Activated T-helper 1 cell treated with Interleukin-2 at 50 U/mL for 16 hours (primary cell): ENCODE measurements around the gene CTNND2.
"Not testable (repeated sequence)": the region's sequence is repeated elsewhere in the genome, so short reads cannot be mapped to it uniquely, and the experiment has no call there.

ENCODE experiments used
- DNase-seq: peaks from one replicate; pipeline ENCODE4 v3.0.0-alpha.2; 2020; ENCODE audit warnings: low read depth

Gene CTNND2

DNA sequence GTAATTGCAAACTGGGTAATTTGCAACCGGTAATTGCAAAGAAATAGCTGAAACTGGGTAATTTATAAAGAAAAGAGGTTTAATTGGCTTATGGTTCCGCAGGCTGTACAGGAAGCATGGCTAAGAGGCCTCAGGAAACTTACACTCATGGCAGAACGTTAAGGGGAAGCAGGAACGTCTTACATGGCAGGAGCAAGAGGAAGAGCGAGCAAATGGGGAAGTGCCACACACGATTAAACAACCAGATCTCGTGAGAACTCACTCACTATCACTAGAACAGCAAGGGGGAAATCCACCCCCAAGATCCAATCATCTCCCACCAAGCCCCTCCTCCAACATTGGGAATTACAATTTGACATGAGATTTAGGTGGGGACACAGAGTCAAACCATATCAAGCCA, 590.6 kb downstream of the CTNND2 start:
- not testable (repeated sequence) for DNase-seq

DNA sequence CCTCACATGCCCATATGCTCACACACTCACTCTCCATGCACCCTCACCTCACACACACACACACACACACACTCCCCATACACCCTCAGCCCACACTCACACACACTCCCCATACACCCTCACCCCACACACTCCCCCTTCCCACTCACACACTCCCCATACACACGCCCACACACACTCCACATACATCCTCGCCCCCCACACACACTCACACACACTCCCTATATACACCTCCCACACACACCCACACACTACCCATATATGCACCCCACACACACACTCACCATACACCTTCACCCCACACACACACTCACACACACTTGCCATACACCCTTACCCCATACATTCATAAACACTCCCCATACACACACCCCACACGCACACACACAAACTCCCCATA, 592.5 kb downstream of the CTNND2 start:
- no peak for DNase-seq

DNA sequence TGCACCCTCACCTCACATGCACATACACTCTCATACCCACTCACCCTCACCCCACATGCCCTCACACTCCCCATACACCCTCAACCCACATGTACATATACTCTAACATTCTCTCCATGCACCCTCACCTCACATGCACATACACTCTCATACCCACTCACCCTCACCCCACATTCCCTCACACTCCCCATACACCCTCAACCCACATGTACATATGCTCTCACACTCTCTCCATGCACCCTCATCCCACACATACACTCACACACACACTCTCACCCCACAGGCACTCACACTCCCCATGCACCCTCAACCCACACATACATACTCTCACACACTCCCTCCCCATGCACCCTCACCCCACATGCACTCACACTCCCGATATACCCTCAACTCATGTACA, 593.0 kb downstream of the CTNND2 start:
- DNase-seq = no peak

DNA sequence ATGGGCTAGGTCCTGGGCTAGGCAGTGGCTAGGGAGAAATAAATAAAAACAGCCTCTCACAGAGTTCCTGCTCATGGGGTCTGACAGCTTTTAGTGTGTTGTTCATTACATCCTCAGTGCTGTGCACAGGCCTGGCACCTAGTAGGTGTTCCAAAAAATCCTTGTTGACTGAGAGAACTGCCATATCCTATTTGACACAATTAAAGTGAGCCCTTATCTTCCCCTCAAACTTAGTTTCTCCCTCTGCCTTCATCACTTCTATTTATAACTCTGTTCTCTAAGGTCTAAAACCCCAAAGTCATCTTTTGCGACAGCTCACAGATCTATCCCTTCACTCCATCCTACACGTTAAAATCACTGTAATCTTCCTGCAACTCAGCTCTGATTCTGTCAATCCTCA, 594.1 kb downstream of the CTNND2 start:
- no peak for DNase-seq

DNA sequence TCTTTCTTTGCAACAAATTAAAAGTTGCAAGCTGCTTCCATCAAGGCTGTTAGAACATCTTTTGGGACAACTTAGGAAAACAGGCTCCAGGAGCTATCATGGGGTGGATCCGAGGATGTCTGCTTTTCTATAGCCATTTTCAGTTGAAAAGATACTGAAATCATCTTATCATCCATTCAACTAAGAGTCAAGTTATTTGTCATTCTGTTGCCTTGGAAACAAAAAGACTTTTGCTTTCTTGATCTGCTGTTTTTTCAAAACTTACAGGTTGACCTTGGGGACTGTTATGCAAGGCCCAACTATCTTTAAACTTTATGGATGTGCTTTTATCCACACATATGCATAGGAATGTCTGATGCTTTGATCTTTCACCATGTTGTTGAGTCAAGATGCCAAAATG, 597.9 kb downstream of the CTNND2 start:
- no peak for DNase-seq

DNA sequence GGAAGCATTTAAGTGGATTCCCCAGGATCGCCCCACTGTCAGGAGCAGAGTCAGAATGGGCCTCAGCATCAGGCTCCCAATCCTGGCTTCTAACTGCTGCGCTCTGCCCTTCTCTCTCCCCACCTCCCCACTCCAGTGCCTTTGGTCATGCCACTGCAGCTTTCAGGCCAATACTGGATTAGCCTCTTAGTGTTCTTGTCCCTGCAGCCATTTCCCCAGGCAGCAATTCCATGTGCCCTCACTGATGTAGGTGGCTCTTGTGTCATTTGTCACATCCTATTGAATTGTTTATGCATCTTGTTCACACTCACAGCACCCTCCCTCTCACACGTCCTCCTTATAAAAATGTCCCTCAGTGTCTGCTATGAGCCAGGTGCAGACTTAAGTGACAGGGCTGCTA, 599.0 kb downstream of the CTNND2 start:
- DNase-seq = no peak

DNA sequence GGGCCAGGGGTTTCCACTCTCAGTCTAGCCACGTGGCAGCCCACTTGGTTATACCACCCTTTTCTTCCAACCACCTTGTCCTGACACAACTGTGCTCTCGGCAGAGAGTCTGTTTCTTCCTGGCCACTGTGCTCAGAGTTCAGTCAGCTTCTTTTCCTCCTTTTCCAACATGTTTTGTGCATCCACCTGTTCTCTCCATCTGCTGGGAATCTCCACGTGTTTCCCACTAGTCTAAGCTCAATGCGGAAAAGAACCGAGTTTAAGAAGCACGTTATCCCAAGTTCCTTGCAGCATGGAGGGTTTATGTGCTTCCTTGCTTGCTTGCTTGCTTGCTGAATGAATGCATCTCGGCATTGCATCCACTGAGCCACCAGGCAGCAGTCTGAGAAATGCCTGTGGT, 599.6 kb downstream of the CTNND2 start:
- no peak for DNase-seq

DNA sequence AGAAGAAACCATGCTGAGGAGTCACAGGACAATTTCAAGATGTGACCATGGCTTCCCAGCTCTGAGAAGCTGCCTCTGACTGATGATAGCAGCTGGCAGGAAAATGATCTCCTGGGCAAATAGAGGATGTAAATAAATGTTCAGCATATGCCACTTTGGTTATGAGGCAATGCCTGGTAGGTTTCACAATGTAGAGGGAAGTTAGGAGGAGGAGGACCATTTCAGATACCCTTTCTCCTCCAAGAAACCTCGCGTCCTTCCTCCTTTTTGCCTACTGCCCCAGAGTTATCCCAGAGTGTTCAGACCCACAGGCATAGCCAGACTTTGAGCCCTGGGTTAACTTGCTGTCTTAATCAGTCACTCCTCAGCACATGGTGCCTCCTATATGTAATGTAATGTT, 601.6 kb downstream of the CTNND2 start:
- DNase-seq = no peak

DNA sequence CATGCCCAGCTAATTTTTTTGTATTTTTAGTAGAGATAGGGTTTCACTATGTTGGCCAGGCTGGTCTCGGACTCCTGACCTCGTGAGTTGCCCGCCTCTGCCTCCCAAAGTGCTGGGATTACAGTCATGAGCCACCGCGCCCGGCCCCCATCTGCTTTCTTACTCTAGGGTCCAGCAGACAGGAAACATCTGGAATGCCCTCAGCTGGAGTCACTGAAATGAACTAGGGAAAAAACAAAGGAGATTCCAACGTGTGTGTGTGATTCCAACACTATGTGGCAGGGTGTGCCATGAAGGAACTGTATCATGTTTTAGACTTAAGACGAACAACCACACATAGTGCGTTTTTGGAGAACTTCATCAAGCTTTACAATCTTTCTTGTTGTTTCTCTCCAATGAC, 603.1 kb downstream of the CTNND2 start:
- no peak for DNase-seq

- DNase-seq = no peak
These were observed 603.5 kb downstream of the CTNND2 start for GRCh38 chr5:11300736-11301135.

- DNase-seq = no peak
These were observed 605.4 kb downstream of the CTNND2 start for GRCh38 chr5:11298877-11299276.

GRCh38 chr5:11293523-11293922, 610.7 kb downstream of the CTNND2 start:
- DNase-seq = no peak

DNA sequence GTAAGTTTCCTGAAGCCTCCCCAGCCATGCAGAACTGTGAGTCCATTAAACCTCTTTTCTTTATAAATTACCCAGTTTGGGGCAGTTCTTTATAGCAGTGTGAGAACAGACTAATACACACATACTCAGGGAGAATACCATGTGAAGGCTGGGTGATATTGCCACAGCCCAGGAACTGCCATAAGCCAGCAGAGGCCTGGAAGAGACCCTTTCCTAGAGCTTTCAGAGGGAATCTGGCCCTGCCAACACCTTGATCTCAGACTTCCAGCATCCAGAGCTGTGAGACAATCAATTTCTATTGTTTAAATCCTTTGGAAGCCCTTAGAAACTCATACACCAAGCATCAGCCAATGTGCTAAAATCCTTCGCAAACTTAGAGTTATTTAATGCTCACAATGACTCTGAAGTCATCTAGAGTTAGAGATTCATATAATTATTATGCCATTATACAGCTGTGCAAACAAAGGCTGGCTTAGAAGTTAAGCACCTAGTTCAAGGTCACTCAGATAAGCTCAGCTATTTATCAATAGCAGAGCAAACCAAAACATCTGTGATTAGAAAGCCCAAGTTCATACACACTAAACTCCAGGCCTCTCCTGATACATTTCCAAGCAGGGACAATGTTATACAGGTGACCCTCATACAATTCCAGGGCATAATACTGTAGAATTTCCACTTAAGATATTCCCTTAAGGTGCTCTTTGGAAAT, 611.4 kb downstream of the CTNND2 start:
- no peak for DNase-seq

GRCh38 chr5:11289733-11290132, 614.5 kb downstream of the CTNND2 start:
- DNase-seq = no peak

- no peak for DNase-seq
These were observed 615.0 kb downstream of the CTNND2 start for GRCh38 chr5:11289208-11289607.

GRCh38 chr5:11281842-11282241, 622.4 kb downstream of the CTNND2 start:
- no peak for DNase-seq

DNA sequence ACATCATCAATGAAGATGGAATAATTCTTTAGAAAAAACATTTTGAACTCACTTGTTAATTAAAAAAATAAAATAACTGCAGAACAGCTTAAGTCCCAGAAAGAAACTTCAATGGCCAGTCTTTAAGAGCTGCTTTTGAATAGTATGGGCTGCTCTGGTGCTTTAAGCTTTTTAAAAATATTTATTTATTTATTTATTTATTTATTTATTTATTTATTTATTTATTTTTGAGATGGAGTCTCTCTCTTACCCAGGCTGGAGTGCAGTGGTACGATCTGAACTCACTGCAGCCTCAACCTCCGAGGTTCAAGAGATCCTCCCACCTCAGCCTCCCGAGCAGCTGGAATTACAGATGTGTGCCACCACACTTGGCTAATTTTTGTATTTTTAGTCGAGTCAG, 626.9 kb downstream of the CTNND2 start:
- no peak for DNase-seq

- DNase-seq = no peak
These were observed 630.9 kb downstream of the CTNND2 start for GRCh38 chr5:11273180-11273903.

- no peak for DNase-seq
These were observed 634.7 kb downstream of the CTNND2 start for GRCh38 chr5:11269515-11269914.

DNA sequence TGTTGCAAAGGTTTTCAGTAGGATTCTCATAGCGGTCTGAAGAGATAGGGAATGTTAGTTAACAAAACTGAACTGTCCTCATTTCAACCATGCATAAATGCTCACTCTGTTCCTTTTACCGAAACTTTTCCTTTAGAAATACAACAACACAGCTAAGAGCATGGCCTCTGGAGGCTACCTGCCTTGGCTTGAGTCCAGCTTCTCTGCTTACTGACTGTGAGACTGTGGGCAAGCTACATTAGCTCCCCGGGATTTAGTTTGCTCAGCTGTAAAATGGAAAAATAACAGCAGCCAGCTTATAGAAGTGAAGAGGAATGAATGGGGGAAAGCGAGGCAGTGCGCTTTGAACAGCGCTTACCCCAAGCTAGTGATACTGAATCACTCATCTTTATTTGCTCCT, 635.4 kb downstream of the CTNND2 start:
- DNase-seq = no peak

DNA sequence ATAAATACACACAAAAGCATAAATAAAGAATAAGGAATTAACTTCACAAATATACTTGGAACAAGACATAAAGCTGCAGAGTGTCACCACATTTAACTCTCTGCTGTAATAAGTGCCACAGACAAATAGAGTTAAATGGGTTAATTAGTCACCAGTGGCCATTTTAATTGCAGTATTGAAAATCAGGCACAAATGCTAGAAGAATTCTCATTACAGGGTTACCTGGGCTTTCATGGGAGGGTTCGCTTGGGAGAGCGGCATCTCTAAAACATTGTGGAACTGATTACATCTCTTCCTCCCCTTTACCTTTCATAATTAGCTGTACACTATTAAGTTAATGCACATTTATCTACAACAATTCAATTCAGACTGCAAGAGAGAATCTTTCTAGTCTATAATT, 637.9 kb downstream of the CTNND2 start:
- no peak for DNase-seq

- DNase-seq = no peak
These were observed 643.0 kb downstream of the CTNND2 start for GRCh38 chr5:11261241-11261640.

DNA sequence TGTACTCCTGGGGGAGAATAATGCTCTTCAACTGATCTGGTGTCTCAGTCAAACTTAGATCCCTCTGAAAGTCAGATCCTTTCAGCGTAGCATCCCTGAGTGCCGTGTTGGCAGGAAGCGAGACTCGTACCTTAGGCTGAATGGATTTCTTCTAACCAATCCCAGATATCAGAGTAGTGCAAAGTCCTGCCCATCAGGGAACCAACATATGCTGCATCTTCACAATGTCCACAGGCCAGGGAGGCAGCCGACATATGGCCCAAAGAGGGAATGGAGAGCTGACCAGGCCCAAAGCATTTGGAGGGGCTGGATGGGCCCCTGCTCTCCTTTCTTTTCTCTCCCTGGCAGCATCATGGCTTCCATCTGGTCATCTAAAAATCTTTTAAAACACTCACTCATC, 646.2 kb downstream of the CTNND2 start:
- DNase-seq = no peak

DNA sequence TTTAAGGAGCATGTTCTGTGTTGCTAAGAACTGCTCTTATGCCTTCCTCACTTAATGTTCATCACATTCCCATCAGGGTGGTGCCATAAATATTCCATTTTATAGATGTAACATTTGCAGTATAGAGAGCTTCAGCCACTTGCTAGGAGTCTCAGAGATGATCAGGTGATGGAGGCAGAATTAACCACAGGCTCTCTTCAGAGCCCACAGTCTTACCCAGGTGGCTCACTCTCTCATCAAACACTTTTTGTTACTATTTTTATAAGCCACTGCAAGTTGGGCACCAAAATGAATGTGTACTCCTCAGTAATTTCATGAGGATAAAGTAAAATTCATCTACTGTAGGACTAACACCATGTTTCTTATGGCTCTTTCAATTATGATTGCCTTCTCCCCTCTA, 651.7 kb downstream of the CTNND2 start:
- DNase-seq = no peak
